Measurements from ENCODE around the gene VAPA. TPM values are rescaled to one million over a fixed set of nuclear protein-coding genes. Genes with fewer than 3 reads are reported as not detected.

The VAPA gene
- polyA plus RNA-seq, 1 of the 3 experiments (the other 2 are of a cell fraction) = 109 TPM

DNA sequence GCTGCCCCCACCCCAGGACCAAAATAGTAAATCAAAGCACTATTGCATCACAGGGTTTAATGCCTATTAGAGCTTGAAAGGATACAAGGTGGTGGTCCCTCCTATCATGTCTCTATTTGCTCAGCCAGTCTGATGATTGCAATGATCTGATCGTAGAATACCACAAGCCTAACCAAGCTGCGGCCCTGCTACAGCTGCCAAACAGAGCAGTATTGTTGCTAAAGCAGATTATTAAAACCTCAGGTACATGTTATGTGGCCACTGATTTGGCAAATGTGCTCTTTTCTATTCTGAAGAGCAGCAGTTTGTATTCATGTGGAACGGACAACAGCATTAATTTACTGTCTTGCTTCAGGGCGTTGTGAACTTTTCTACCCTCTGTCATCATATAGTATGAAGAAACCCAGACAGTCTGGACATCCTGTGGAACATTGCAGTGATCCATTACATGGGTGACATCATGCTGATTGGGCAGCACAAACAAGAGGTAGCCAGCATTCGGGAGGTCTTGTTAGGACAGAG, 8.4 kb upstream of the VAPA start:
- Histone ChIP-seq H3K4me2 (0 out of 2 replicates have a peak overlapping the region, but pooled peaks have one; percentile 11), H3K9me2 (no peaks in the 10 kb centered on the region), H3K4me1 (ENCODE audit: control insufficient read depth in 1 of 2, insufficient read depth in 2 of 2, low read depth in 1 of 2, low read length in 1 of 2) (peaks cover 0 to 13% of the 10 kb centered on the region in 2 experiments; a peak in 2 of 4 replicates), H3K36me3 (replicated peaks in 1 of 2; ENCODE audit: control insufficient read depth in 1 of 2, insufficient read depth in 2 of 2, low read length in 1 of 2) (no peaks in the 10 kb centered on the region), H3K27me3 (ENCODE audit: insufficient read depth) (no peaks in the 10 kb centered on the region), H3K79me2 (ENCODE audit: insufficient read depth) (no peaks in the 10 kb centered on the region), H3K9me3 (no peaks in the 10 kb centered on the region), H2AFZ (ENCODE audit: low read depth) (peak overlapping the region; percentile 58), H3K27ac (ENCODE audit: low read depth in 2 of 2, low read length in 1 of 2) (peak overlapping the region in 1 of 2 experiments; percentile 48; a peak in 2 of 4 replicates), H3K4me3 (ENCODE audit: low read depth in 2 of 2, low read length in 1 of 2) (no peak overlapping the region), H3K9ac (no peak overlapping the region), H3F3A (replicated peaks; ENCODE audit: insufficient read depth) (peaks cover 4% of the 10 kb centered on the region), H4K20me1 (ENCODE audit: insufficient read depth) (no peaks in the 10 kb centered on the region)
- ChIA-PET CTCF (interaction anchor here (1.0 kb wide), 1 partner anchor 8 kb away, joined by 3 read pairs; the partner anchor contains the start of gene VAPA), POLR2A (no interaction called here)
- TF ChIP-seq TCF12 (IDR thresholded peaks at IDR 0.05) = peak; percentile 58
- TF ChIP-seq JUND (IDR thresholded peaks at IDR 0.05) = no peak
- 30% methylated on average over 5 of the region's 5 CpGs for WGBS (ENCODE audit: low lambda C conversion rate)
- peak; percentile 31 for DNase-seq

- H3K27me3 ChIP-seq (ENCODE audit: insufficient read depth) = no peaks in the 10 kb centered on the region
- H3K27ac ChIP-seq (ENCODE audit: low read depth in 2 of 2, low read length in 1 of 2) = no peak overlapping the region
- TF ChIP-seq POLR2AphosphoS5 (IDR thresholded peaks at IDR 0.05; ENCODE audit: low read depth, low read length) (no peak), MXI1 (IDR thresholded peaks at IDR 0.05; ENCODE audit: low read depth, low read length) (no peak), EP300 (IDR thresholded peaks at IDR 0.05; ENCODE audit: borderline replicate concordance in 1 of 2, low read depth in 1 of 2, low read length in 1 of 2) (no peak), SIN3A (IDR thresholded peaks at IDR 0.05; ENCODE audit: borderline replicate concordance, low read depth, low read length) (no peak), RCOR1 (IDR thresholded peaks at IDR 0.05; ENCODE audit: low read length) (no peak)
- DNase-seq = no peak
- POLR2A ChIA-PET = no interaction called here
- no peaks in the 10 kb centered on the region for H3F3A ChIP-seq (replicated peaks; ENCODE audit: insufficient read depth)
- H3K79me2 ChIP-seq (ENCODE audit: insufficient read depth) = no peaks in the 10 kb centered on the region
- no peak overlapping the region for H3K4me2 ChIP-seq
- no peak overlapping the region for H3K9ac ChIP-seq
- CTCF ChIA-PET = no interaction called here
- H3K9me2 ChIP-seq = no peaks in the 10 kb centered on the region
- H4K20me1 ChIP-seq (ENCODE audit: insufficient read depth) = no peaks in the 10 kb centered on the region
- peaks cover 0 to 13% of the 10 kb centered on the region in 2 experiments; a peak in 2 of 4 replicates for H3K4me1 ChIP-seq (ENCODE audit: control insufficient read depth in 1 of 2, insufficient read depth in 2 of 2, low read depth in 1 of 2, low read length in 1 of 2)
- WGBS (ENCODE audit: low lambda C conversion rate) = 97% methylated on average over 3 of the region's 3 CpGs
- no peak overlapping the region for H2AFZ ChIP-seq (ENCODE audit: low read depth)
- no peaks in the 10 kb centered on the region for H3K36me3 ChIP-seq (replicated peaks in 1 of 2; ENCODE audit: control insufficient read depth in 1 of 2, insufficient read depth in 2 of 2, low read length in 1 of 2)
- no peak overlapping the region for H3K4me3 ChIP-seq (ENCODE audit: low read depth in 2 of 2, low read length in 1 of 2)
- no peaks in the 10 kb centered on the region for H3K9me3 ChIP-seq
Observed at GRCh38 chr18:9906481-9906880, 7.3 kb upstream of the VAPA start.

- no peaks in the 10 kb centered on the region for H3K27me3 ChIP-seq (ENCODE audit: insufficient read depth)
- POLR2A ChIA-PET = no interaction called here
- no peaks in the 10 kb centered on the region for H3K9me2 ChIP-seq
- H3K79me2 ChIP-seq (ENCODE audit: insufficient read depth) = no peaks in the 10 kb centered on the region
- no peak overlapping the region for H3K4me2 ChIP-seq
- H3K4me1 ChIP-seq (ENCODE audit: control insufficient read depth in 1 of 2, insufficient read depth in 2 of 2, low read depth in 1 of 2, low read length in 1 of 2) = peaks cover 0 to 15% of the 10 kb centered on the region in 2 experiments; a peak in 2 of 4 replicates
- WGBS (ENCODE audit: low lambda C conversion rate) = 82% methylated on average over 4 of the region's 4 CpGs
- no peak for DNase-seq
- TF ChIP-seq RXRA (IDR thresholded peaks at IDR 0.05; ENCODE audit: borderline replicate concordance, low read depth) = no peak
- TF ChIP-seq PBX3 (IDR thresholded peaks at IDR 0.05) = no peak
- no peak for TF ChIP-seq FOXM1 (IDR thresholded peaks at IDR 0.05; ENCODE audit: low read depth)
- H3K9me3 ChIP-seq = no peaks in the 10 kb centered on the region
- H4K20me1 ChIP-seq (ENCODE audit: insufficient read depth) = no peaks in the 10 kb centered on the region
- no peak overlapping the region for H3K9ac ChIP-seq
- H2AFZ ChIP-seq (ENCODE audit: low read depth) = no peak overlapping the region
- no peaks in the 10 kb centered on the region for H3F3A ChIP-seq (replicated peaks; ENCODE audit: insufficient read depth)
- H3K4me3 ChIP-seq (ENCODE audit: low read depth in 2 of 2, low read length in 1 of 2) = no peak overlapping the region
- no peak overlapping the region for H3K27ac ChIP-seq (ENCODE audit: low read depth in 2 of 2, low read length in 1 of 2)
- CTCF ChIA-PET = no interaction called here
- H3K36me3 ChIP-seq (replicated peaks in 1 of 2; ENCODE audit: control insufficient read depth in 1 of 2, insufficient read depth in 2 of 2, low read length in 1 of 2) = no peaks in the 10 kb centered on the region
Observed at GRCh38 chr18:9907867-9908266, 5.9 kb upstream of the VAPA start.

Data from SK-N-SH (cell line).